Suprapubic skin (tissue), 4 donors: Measurements from ENCODE around the gene DHX16. TPM values are rescaled to one million over a fixed set of nuclear protein-coding genes. Genes with fewer than 3 reads are reported as not detected.

Source experiments
- DNase-seq, 2 donors: peaks; one replicate each; pipeline ENCODE4 v3.0.0-alpha.2; 2019; ENCODE audit warnings: low spot score in 2 of 2
- H3K27ac ChIP-seq: fragments of 200-600 bp; sonication (generic); one replicate; pipeline ENCODE4 v1.5.1; 2019
- H3K27me3 ChIP-seq: fragments of 200-600 bp; sonication (generic); one replicate; pipeline ENCODE4 v1.5.1; 2019
- H3K36me3 ChIP-seq: fragments of 200-600 bp; sonication (generic); one replicate; pipeline ENCODE4 v1.5.1; 2019
- H3K4me1 ChIP-seq: fragments of 200-600 bp; sonication (generic); one replicate; pipeline ENCODE4 v1.5.1; 2019
- H3K4me3 ChIP-seq: fragments of 200-600 bp; sonication (generic); one replicate; pipeline ENCODE4 v1.5.1; 2019; ENCODE audit warnings: mild to moderate bottlenecking
- H3K9me3 ChIP-seq: fragments of 200-600 bp; sonication (generic); one replicate; pipeline ENCODE4 v1.5.1; 2019
- CTCF ChIP-seq, 2 donors: fragments of 200-600 bp in 1 of 2; fragments of 450-650 bp in 1 of 2; sonication (generic) in 1 of 2; IDR thresholded peaks; one replicate each; pipeline ENCODE4 v1.5.1; 2016 to 2019; ENCODE audit warnings: antibody characterized with exemption in 2 of 2, mild to moderate bottlenecking in 1 of 2, moderate library complexity in 1 of 2
- EP300 ChIP-seq: sonication (generic); formaldehyde crosslinking; IDR thresholded peaks from one replicate; pipeline ENCODE4 v1.6.1; 2017; ENCODE audit warnings: antibody characterized with exemption
- POLR2A ChIP-seq, 2 donors: fragments of 450-650 bp; IDR thresholded peaks; one replicate each; pipeline ENCODE4 v1.6.1; 2017; ENCODE audit warnings: antibody characterized with exemption in 2 of 2, mild to moderate bottlenecking in 2 of 2, moderate library complexity in 2 of 2
- POLR2AphosphoS5 ChIP-seq, 3 donors: sonication (generic); formaldehyde crosslinking; IDR thresholded peaks; one replicate each; pipeline ENCODE4 v1.6.1; 2017; ENCODE audit warnings: antibody characterized with exemption in 3 of 3
- WGBS: methylation state at CpG from one replicate; pipeline ENCODE4 v1.1.5; 2018; 5-methylcytosine and 5-hydroxymethylcytosine counted together
- total RNA-seq, 4 donors: library from RNA; depleted of rRNA; stranded (reverse); fragments of >200 nt; gene quantifications; one replicate each; pipeline ENCODE4 v1.1.0, GENCODE V29; 2016

Gene DHX16
- total RNA-seq, 4 donors from 2014 or later: 24.3 to 48.5 (median 33.7) TPM

- Histone ChIP-seq H3K9me3 (no peaks in the 10 kb centered on the region), H3K4me3 (no peak overlapping the region), H3K27ac (no peak overlapping the region), H3K36me3 (peaks cover 56% of the 10 kb centered on the region), H3K27me3 (no peaks in the 10 kb centered on the region), H3K4me1 (peaks cover 20% of the 10 kb centered on the region)
- DNase-seq: no peak
- TF ChIP-seq CTCF (IDR thresholded peaks at IDR 0.05) (no peak), EP300 (no peak), POLR2A (IDR thresholded peaks at IDR 0.05) (no peak), POLR2AphosphoS5 (IDR thresholded peaks at IDR 0.05) (no peak)
- 60% methylated on average over 7 of the region's 7 CpGs for WGBS
These were observed 39.7 kb upstream of the DHX16 start for GRCh38 chr6:30712441-30712945.

GRCh38 chr6:30711758-30712380, 39.1 kb upstream of the DHX16 start:
- DNase-seq: no peak
- no peaks in the 10 kb centered on the region for H3K27me3 ChIP-seq
- H3K27ac ChIP-seq: no peak overlapping the region
- TF ChIP-seq EP300 (no peak), CTCF (IDR thresholded peaks at IDR 0.05) (no peak), POLR2A (IDR thresholded peaks at IDR 0.05) (no peak), POLR2AphosphoS5 (IDR thresholded peaks at IDR 0.05) (no peak)
- peaks cover 62% of the 10 kb centered on the region for H3K36me3 ChIP-seq
- no peaks in the 10 kb centered on the region for H3K9me3 ChIP-seq
- no peak overlapping the region for H3K4me3 ChIP-seq
- WGBS: 65% methylated on average over 1 of the region's 1 CpG
- H3K4me1 ChIP-seq: peaks cover 20% of the 10 kb centered on the region

DNA sequence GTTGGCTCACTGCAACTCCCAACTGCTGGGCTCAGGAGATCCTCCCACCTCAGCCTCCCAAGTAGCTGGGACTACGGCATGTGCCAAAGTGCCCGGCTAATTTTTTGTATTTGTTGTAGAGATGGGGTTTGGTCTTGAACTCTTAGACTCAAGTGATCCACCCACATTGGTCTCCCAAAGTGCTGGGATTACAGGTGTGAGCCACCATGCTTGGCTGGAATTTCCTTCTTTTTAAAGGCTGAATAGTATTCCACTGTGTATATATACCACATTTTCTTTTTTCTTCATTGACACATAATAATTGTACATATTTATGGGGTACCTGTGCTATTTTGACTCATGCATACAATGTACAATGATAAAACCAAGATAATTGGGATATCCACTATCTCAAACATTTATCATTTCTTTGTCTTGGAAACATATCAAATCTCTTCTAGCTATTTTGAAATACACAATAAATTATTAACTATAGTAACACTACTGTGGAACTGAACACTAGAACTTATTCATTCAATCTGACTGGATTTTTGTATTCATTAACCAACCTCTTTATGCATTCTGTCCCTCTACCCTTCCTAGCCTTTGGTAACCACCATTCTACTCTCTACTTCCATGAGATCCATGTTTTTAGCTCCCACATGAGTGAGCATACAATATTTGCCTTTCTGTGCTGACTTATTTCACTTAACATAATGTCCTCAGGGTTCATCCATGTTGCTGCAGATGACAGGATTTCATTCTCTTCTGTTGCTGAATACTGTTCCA, 36.5 kb upstream of the DHX16 start:
- peaks cover 83% of the 10 kb centered on the region for H3K36me3 ChIP-seq
- peaks cover 13% of the 10 kb centered on the region for H3K4me1 ChIP-seq
- no peak for TF ChIP-seq POLR2AphosphoS5 (IDR thresholded peaks at IDR 0.05)
- no peak for TF ChIP-seq EP300
- no peak for TF ChIP-seq CTCF (IDR thresholded peaks at IDR 0.05)
- no peak for TF ChIP-seq POLR2A (IDR thresholded peaks at IDR 0.05)
- 89% methylated on average over 2 of the region's 2 CpGs for WGBS
- no peak overlapping the region for H3K4me3 ChIP-seq
- DNase-seq: no peak
- no peaks in the 10 kb centered on the region for H3K9me3 ChIP-seq
- no peaks in the 10 kb centered on the region for H3K27me3 ChIP-seq
- H3K27ac ChIP-seq: no peak overlapping the region

DNA sequence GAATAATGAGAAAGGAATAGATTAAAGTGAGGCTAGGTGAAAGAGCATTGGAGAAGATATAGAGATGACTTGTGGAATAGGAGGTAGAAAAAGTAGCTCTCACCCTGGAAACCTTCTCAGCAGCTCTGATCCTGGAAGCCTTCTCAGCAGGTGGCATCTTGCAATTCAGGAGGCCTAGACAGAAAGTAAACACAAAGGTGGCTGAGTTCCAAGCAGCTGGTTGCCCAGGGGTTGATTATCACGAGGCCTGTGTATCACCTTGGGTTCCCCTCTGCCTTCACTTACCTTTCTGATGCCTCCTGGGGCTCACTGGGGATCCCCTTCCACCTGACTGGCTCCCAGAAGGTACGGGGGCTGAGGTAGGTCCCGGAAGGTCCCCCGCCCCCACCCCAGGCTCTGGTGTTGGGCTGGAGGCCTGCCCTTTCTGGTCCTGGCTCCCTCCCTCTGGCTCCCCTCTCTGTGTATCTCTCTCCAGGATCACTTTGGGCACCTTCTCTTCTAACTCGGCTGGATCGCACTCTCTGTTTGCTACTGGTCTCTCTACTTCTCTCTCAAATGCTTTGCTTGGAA, 34.6 kb upstream of the DHX16 start:
- Histone ChIP-seq H3K27me3 (no peaks in the 10 kb centered on the region), H3K4me3 (no peak overlapping the region), H3K27ac (no peak overlapping the region), H3K4me1 (peaks cover 8% of the 10 kb centered on the region), H3K36me3 (peaks cover 80% of the 10 kb centered on the region), H3K9me3 (no peaks in the 10 kb centered on the region)
- no peak for DNase-seq
- TF ChIP-seq CTCF (IDR thresholded peaks at IDR 0.05) (no peak), POLR2A (IDR thresholded peaks at IDR 0.05) (no peak), POLR2AphosphoS5 (IDR thresholded peaks at IDR 0.05) (no peak), EP300 (no peak)
- WGBS: 63% methylated on average over 6 of the region's 6 CpGs

DNA sequence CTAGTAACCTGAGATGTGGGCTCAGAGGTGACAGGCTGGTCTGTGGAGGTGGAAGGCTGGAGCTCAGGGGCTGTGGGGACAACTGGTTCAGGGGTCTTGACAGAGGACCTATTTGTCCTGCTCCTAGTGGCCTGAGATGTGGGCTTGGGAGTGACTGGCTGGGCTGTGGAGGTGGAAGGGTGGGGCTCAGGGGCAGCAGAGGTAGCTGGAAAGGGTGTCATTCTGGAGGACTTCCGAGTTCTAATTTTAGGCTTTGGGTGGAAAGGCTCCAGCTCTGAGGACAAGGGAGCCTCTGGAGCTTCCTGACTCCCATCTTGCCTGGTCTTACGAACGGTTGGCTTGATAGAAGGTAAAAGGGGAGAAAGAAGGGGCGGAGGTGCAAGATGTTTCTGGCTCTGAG, 32.8 kb upstream of the DHX16 start:
- no peak overlapping the region for H3K4me3 ChIP-seq
- H3K4me1 ChIP-seq: no peaks in the 10 kb centered on the region
- H3K27ac ChIP-seq: no peak overlapping the region
- DNase-seq: no peak
- no peak for TF ChIP-seq EP300
- no peak for TF ChIP-seq POLR2AphosphoS5 (IDR thresholded peaks at IDR 0.05)
- TF ChIP-seq POLR2A (IDR thresholded peaks at IDR 0.05): no peak
- TF ChIP-seq CTCF (IDR thresholded peaks at IDR 0.05): no peak
- no peaks in the 10 kb centered on the region for H3K9me3 ChIP-seq
- peaks cover 69% of the 10 kb centered on the region for H3K36me3 ChIP-seq
- no peaks in the 10 kb centered on the region for H3K27me3 ChIP-seq
- WGBS: 90% methylated on average over 4 of the region's 4 CpGs
